NK-92 treated with Interleukin-12 subunit alpha and Interleukin-12 subunit beta, amount 100 ng/mL, for 24 hours (cell line): ENCODE data around the gene NDN.
"Not testable (repeated sequence)": the region's sequence is repeated elsewhere in the genome, so short reads cannot be mapped to it uniquely, and the experiment has no call there.

Source experiments
- DNase-seq: peaks from one replicate; lab custom pipeline; 2025; lab: John Stamatoyannopoulos, UW

Gene NDN

GRCh38 chr15:23687143-23687470 is at the start of gene NDN:
Gene NDN (minus strand): TSS chr15:23687305. CDS start chr15:23687217, 88 bp downstream.
- DNase-seq = no peak

GRCh38 chr15:23736033-23736673 is 49.0 kb upstream of the NDN start:
- DNase-seq = no peak

GRCh38 chr15:23734862-23735261 is 47.8 kb upstream of the NDN start:
- no peak for DNase-seq

- DNase-seq = not testable (repeated sequence)
Observed at GRCh38 chr15:23713874-23714656, 27.0 kb upstream of the NDN start.

GRCh38 chr15:23708332-23708731 is 21.2 kb upstream of the NDN start:
- DNase-seq = no peak

GRCh38 chr15:23695282-23695681 is 8.2 kb upstream of the NDN start:
- no peak for DNase-seq

GRCh38 chr15:23694592-23694991 is 7.5 kb upstream of the NDN start:
- DNase-seq = no peak

- no peak for DNase-seq
Observed at GRCh38 chr15:23690450-23690852, 3.3 kb upstream of the NDN start.

GRCh38 chr15:23690015-23690414 is 2.9 kb upstream of the NDN start:
- no peak for DNase-seq

- DNase-seq = no peak
Observed at GRCh38 chr15:23686466-23687142, 501 bp downstream of the NDN start.

- DNase-seq = no peak
Observed at GRCh38 chr15:23671481-23671880, 15.6 kb downstream of the NDN start.

GRCh38 chr15:23670970-23671369 is 16.1 kb downstream of the NDN start:
- DNase-seq = no peak

- no peak for DNase-seq
Observed at GRCh38 chr15:23663232-23663631, 23.9 kb downstream of the NDN start.

- no peak for DNase-seq
Observed at GRCh38 chr15:23648920-23649515, 38.1 kb downstream of the NDN start.

- no peak for DNase-seq
Observed at GRCh38 chr15:23647421-23648370, 39.4 kb downstream of the NDN start, which contains the start of gene MAGEL2. Gene MAGEL2 (minus strand): TSS chr15:23647867. CDS start chr15:23647742, 125 bp downstream.

- no peak for DNase-seq
Observed at GRCh38 chr15:23647001-23647295, 40.2 kb downstream of the NDN start.

GRCh38 chr15:23646165-23647000 is 40.7 kb downstream of the NDN start:
- DNase-seq = no peak

GRCh38 chr15:23645371-23646164 is 41.5 kb downstream of the NDN start:
- no peak for DNase-seq

- DNase-seq = no peak
Observed at GRCh38 chr15:23644829-23645228, 42.3 kb downstream of the NDN start.
